Left hindlimb (tissue), 1 donor: ENCODE measurements around the gene BTNL2.
A peak's percentile ranks its signal among the peaks of the same experiment; 100 is the strongest.

Experiments
- DNase-seq: peaks from one replicate; pipeline ENCODE4 v3.0.0-alpha.2; 2018

The BTNL2 gene

GRCh38 chr6:32413427-32414047, 6.6 kb upstream of the BTNL2 start:
- DNase-seq = peak; percentile 82

GRCh38 chr6:32411566-32412327, 4.8 kb upstream of the BTNL2 start:
- no peak for DNase-seq

- DNase-seq = no peak
Measured at GRCh38 chr6:32410906-32411305, 3.9 kb upstream of the BTNL2 start.

GRCh38 chr6:32406197-32406596, 784 bp downstream of the BTNL2 start:
- no peak for DNase-seq

GRCh38 chr6:32405656-32406055, 1.3 kb downstream of the BTNL2 start:
- DNase-seq = no peak

- no peak for DNase-seq
Measured at GRCh38 chr6:32402812-32403211, 4.2 kb downstream of the BTNL2 start.

GRCh38 chr6:32401284-32401963, 5.6 kb downstream of the BTNL2 start:
- no peak for DNase-seq

- no peak for DNase-seq
Measured at GRCh38 chr6:32397252-32397920, 9.6 kb downstream of the BTNL2 start.

- no peak for DNase-seq
Measured at GRCh38 chr6:32396028-32396427, 11.0 kb downstream of the BTNL2 start.

GRCh38 chr6:32393665-32394420, 13.1 kb downstream of the BTNL2 start:
- peak; percentile 51 for DNase-seq

- DNase-seq = no peak
Measured at GRCh38 chr6:32391505-32391904, 15.5 kb downstream of the BTNL2 start.

GRCh38 chr6:32387589-32388340, 19.2 kb downstream of the BTNL2 start:
- no peak for DNase-seq

GRCh38 chr6:32386040-32386439, 20.9 kb downstream of the BTNL2 start:
- DNase-seq = no peak

GRCh38 chr6:32382757-32383420, 24.1 kb downstream of the BTNL2 start:
- no peak for DNase-seq

- DNase-seq = no peak
Measured at GRCh38 chr6:32379545-32379944, 27.4 kb downstream of the BTNL2 start.

- DNase-seq = no peak
Measured at GRCh38 chr6:32375739-32376529, 31.0 kb downstream of the BTNL2 start.

- DNase-seq = no peak
Measured at GRCh38 chr6:32371803-32372202, 35.2 kb downstream of the BTNL2 start, which contains the start of gene TSBP1. TSS of gene TSBP1 (minus strand) at chr6:32371903. CDS start at chr6:32371706, 197 bp downstream.

- DNase-seq = no peak
Measured at GRCh38 chr6:32371229-32371628, 35.8 kb downstream of the BTNL2 start.

GRCh38 chr6:32370505-32370904, 36.5 kb downstream of the BTNL2 start:
- DNase-seq = no peak

- DNase-seq = no peak
Measured at GRCh38 chr6:32369660-32370059, 37.3 kb downstream of the BTNL2 start.
